ENCODE results near the gene SELENOF.
"Not testable (repeated sequence)": the region's sequence is repeated elsewhere in the genome, so short reads cannot be mapped to it uniquely, and the experiment has no call there.

The SELENOF gene

GRCh38 chr1:86915737-86916235 lies 1.9 kb upstream of the SELENOF start:
- no peak for DNase-seq (ENCODE audit: low read depth)

- DNase-seq (ENCODE audit: low read depth): peak; percentile 25
Observed at GRCh38 chr1:86914998-86915736, 1.2 kb upstream of the SELENOF start.

- no peak for DNase-seq (ENCODE audit: low read depth)
Observed at GRCh38 chr1:86914601-86914997, 673 bp upstream of the SELENOF start, which contains the start of gene HS2ST1. HS2ST1 (plus strand) TSS chr1:86914635.

- DNase-seq (ENCODE audit: low read depth): no peak
Observed at GRCh38 chr1:86913399-86913895, 479 bp downstream of the SELENOF start.

GRCh38 chr1:86912281-86912900 lies 1.5 kb downstream of the SELENOF start:
- DNase-seq (ENCODE audit: low read depth): no peak

GRCh38 chr1:86906419-86906818 lies 7.5 kb downstream of the SELENOF start:
- DNase-seq (ENCODE audit: low read depth): no peak

GRCh38 chr1:86905875-86906274 lies 8.1 kb downstream of the SELENOF start:
- DNase-seq (ENCODE audit: low read depth): no peak

- not testable (repeated sequence) for DNase-seq (ENCODE audit: low read depth)
Observed at GRCh38 chr1:86899401-86899800, 14.5 kb downstream of the SELENOF start.

- DNase-seq (ENCODE audit: low read depth): no peak
Observed at GRCh38 chr1:86888327-86888726, 25.6 kb downstream of the SELENOF start.

- DNase-seq (ENCODE audit: low read depth): no peak
Observed at GRCh38 chr1:86887479-86888162, 26.3 kb downstream of the SELENOF start.

- no peak for DNase-seq (ENCODE audit: low read depth)
Observed at GRCh38 chr1:86875722-86876121, 38.2 kb downstream of the SELENOF start.

GRCh38 chr1:86872086-86872485 lies 41.8 kb downstream of the SELENOF start:
- DNase-seq (ENCODE audit: low read depth): no peak

GRCh38 chr1:86871001-86871400 lies 42.9 kb downstream of the SELENOF start:
- DNase-seq (ENCODE audit: low read depth): no peak

GRCh38 chr1:86868477-86868876 lies 45.4 kb downstream of the SELENOF start:
- no peak for DNase-seq (ENCODE audit: low read depth)

GRCh38 chr1:86867278-86867677 lies 46.6 kb downstream of the SELENOF start:
- not testable (repeated sequence) for DNase-seq (ENCODE audit: low read depth)

GRCh38 chr1:86866665-86867064 lies 47.3 kb downstream of the SELENOF start:
- peak; percentile 38 for DNase-seq (ENCODE audit: low read depth)

GRCh38 chr1:86865973-86866637 lies 47.8 kb downstream of the SELENOF start:
- no peak for DNase-seq (ENCODE audit: low read depth)

GRCh38 chr1:86862920-86863319 lies 51.0 kb downstream of the SELENOF start:
- no peak for DNase-seq (ENCODE audit: low read depth)

GRCh38 chr1:86861424-86861823 lies 52.5 kb downstream of the SELENOF start:
- DNase-seq (ENCODE audit: low read depth): no peak

GRCh38 chr1:86860424-86860823 lies 53.5 kb downstream of the SELENOF start:
- DNase-seq (ENCODE audit: low read depth): no peak

- DNase-seq (ENCODE audit: low read depth): no peak
Observed at GRCh38 chr1:86860020-86860419, 53.9 kb downstream of the SELENOF start.

Measured in stromal cell of bone marrow (primary cell).